Nephron progenitor cell (in vitro differentiated cells): ENCODE measurements around the gene ARHGAP9.

Source experiments
- DNase-seq: peaks from one replicate; pipeline ENCODE4 v3.0.0; 2021
- H3K27ac Mint-ChIP-seq: 2 replicates; pipeline ENCODE4 v1.8.0; 2021; ENCODE audit warnings: mild to moderate bottlenecking, moderate library complexity, mixed read lengths
- H3K27me3 Mint-ChIP-seq: 2 replicates; pipeline ENCODE4 v1.8.0; 2021; ENCODE audit warnings: mild to moderate bottlenecking, low read depth, mixed read lengths; ENCODE audit not compliant: poor library complexity
- H3K36me3 Mint-ChIP-seq: 2 replicates; pipeline ENCODE4 v1.8.0; 2021; ENCODE audit warnings: low read depth, mixed read lengths
- H3K4me1 Mint-ChIP-seq: 2 replicates; pipeline ENCODE4 v1.8.0; 2021; ENCODE audit warnings: mixed read lengths
- H3K4me3 Mint-ChIP-seq: 2 replicates; pipeline ENCODE4 v1.8.0; 2021; ENCODE audit warnings: mild to moderate bottlenecking, moderate library complexity, mixed read lengths
- H3K9me3 Mint-ChIP-seq: 2 replicates; pipeline ENCODE4 v1.8.0; 2021; ENCODE audit warnings: mild to moderate bottlenecking, moderate library complexity, mixed read lengths
- TF ChIP-seq, protein P1 (sequence below): fragments of 200-600 bp; sonication (generic); IDR thresholded peaks from 2 replicates; pipeline ENCODE4 v1.5.0; 2021; ENCODE audit warnings: antibody characterized with exemption

ARHGAP9 gene

DNA sequence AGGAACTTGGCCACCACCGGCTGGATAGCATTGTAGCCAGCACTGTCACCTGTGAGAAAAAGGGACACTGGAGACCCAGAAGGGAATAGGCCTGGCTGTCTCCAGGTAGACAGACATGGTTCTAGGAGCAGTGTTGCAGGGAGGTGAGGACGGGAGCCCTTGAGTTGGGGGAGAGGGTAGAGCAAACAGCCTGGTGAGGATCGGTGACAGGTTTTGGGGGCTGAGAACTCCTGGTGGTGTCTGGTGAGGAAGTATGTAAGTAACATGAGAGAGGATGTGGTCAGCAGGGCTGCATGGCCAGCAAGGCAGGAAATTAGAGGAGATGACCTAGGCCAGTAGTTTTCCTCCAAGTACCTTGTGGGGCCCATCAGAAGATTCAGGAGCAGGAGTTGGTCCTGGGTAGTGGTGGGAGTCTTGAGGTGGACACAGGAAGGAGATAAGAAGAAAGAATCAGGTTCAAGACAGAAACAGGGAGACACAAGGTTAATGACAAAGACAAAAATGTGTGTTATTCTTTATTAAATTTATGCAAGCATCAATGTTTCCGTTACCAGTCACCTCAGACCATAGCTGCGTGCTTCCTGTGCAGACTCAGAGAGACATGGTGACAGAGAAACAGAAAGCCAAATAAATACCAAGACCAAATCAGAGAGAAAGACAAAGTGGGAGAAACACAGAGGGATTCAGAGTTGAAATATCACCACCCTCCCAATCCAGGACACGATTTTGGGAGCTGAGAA, at the start of gene ARHGAP9:
TSS of gene ARHGAP9 (minus strand) at position 491 of the 740 bp plus-strand sequence. CDS start at position 31, 460 bp downstream.
- DNase-seq, result no peak
- Mint-ChIP-seq H3K9me3 (no peaks in the 10 kb centered on the region), H3K27me3 (peaks cover 91% of the 10 kb centered on the region), H3K4me1 (peaks cover 46% of the 10 kb centered on the region), H3K4me3 (no peak within 1 kb of the TSS), H3K36me3 (no peaks in the 10 kb centered on the region), H3K27ac (no peak within 1 kb of the TSS)
- TF ChIP-seq, protein P1, sequence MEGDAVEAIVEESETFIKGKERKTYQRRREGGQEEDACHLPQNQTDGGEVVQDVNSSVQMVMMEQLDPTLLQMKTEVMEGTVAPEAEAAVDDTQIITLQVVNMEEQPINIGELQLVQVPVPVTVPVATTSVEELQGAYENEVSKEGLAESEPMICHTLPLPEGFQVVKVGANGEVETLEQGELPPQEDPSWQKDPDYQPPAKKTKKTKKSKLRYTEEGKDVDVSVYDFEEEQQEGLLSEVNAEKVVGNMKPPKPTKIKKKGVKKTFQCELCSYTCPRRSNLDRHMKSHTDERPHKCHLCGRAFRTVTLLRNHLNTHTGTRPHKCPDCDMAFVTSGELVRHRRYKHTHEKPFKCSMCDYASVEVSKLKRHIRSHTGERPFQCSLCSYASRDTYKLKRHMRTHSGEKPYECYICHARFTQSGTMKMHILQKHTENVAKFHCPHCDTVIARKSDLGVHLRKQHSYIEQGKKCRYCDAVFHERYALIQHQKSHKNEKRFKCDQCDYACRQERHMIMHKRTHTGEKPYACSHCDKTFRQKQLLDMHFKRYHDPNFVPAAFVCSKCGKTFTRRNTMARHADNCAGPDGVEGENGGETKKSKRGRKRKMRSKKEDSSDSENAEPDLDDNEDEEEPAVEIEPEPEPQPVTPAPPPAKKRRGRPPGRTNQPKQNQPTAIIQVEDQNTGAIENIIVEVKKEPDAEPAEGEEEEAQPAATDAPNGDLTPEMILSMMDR, result no peak

DNA sequence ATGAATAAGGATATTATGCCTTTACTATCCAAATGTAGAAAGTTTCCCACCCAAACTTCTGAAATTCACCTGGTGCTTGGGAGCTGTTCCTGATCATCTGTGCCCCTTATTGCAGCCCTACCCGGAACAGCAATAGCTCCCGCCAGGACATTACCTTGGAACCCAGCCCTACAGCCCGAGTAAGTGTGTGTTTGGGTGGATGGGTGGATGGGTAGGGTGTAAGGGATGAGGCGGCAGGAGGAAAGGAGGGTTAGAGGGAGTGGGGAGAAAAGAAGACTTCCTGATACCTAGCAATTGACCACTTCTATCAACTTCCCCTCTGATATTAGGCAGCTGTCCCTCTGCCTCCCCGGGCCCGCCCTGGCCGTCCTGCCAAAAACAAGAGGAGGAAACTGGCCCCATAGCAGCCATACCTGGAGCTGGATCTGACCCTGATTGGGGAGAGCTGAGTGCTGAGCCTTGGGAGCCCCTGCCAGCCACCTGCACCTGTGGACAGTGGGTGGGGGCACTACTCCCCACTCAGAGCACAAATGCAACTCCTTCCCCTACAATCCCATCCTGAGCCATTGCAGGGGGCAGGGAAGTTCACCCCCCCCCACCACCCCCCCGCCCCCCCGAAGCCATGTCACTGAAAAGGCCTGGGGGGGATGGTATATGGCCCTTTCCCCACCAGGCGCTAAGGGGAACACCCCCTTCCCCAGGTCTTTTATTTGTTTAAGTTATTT, 49.3 kb upstream of the ARHGAP9 start:
- no peaks in the 10 kb centered on the region for H3K9me3 Mint-ChIP-seq
- peaks cover 48% of the 10 kb centered on the region for H3K36me3 Mint-ChIP-seq
- no peak for DNase-seq
- no peak overlapping the region for H3K4me3 Mint-ChIP-seq
- TF ChIP-seq, protein P1, result no peak
- H3K27me3 Mint-ChIP-seq, result peaks cover 5% of the 10 kb centered on the region
- H3K4me1 Mint-ChIP-seq, result peaks cover 24% of the 10 kb centered on the region
- peak overlapping the region; percentile 58 for H3K27ac Mint-ChIP-seq

DNA sequence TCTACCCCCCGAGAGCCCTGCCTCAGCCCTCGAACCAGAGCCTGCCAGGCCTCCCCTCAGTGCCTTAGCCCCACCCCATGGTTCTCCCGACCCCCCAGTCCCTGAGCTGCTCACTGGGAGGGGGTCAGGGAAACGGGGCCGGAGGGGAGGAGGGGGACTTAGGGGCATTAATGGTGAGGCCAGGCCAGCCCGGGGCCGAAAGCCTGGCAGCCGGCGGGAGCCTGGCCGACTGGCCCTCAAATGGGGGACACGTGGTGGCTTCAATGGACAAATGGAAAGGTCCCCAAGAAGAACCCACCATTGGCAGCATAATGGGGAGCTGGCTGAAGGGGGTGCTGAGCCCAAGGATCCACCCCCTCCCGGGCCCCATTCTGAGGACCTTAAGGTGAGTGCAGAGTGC, 48.5 kb upstream of the ARHGAP9 start:
- H3K36me3 Mint-ChIP-seq, result peaks cover 40% of the 10 kb centered on the region
- peaks cover 32% of the 10 kb centered on the region for H3K4me1 Mint-ChIP-seq
- no peak overlapping the region for H3K4me3 Mint-ChIP-seq
- no peak for DNase-seq
- TF ChIP-seq, protein P1, result no peak
- no peak overlapping the region for H3K27ac Mint-ChIP-seq
- no peaks in the 10 kb centered on the region for H3K9me3 Mint-ChIP-seq
- peaks cover 5% of the 10 kb centered on the region for H3K27me3 Mint-ChIP-seq

DNA sequence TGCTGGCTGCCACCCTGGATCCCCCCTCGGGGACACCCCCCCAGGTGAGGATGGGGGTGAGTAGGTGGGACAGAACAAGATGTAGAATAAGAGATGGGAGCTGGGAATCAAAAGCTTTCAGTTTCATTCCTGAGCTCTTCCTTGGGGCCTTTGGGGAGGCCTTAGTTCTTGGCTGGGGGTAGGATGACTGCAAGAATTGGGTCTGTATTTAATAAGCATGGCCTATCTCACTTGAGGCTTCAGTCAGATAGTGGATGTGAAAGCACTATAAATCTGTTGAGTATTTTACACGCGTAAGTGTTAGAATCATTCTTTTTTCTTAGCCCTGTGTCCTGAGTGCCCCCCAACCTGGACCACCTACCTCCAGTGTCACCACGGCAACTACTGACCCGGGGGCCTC, 47.5 kb upstream of the ARHGAP9 start:
- Mint-ChIP-seq H3K27me3 (peaks cover 5% of the 10 kb centered on the region), H3K27ac (no peak overlapping the region), H3K4me3 (no peak overlapping the region), H3K36me3 (peaks cover 30% of the 10 kb centered on the region), H3K4me1 (peaks cover 36% of the 10 kb centered on the region), H3K9me3 (no peaks in the 10 kb centered on the region)
- DNase-seq, result no peak
- TF ChIP-seq, protein P1, result no peak

DNA sequence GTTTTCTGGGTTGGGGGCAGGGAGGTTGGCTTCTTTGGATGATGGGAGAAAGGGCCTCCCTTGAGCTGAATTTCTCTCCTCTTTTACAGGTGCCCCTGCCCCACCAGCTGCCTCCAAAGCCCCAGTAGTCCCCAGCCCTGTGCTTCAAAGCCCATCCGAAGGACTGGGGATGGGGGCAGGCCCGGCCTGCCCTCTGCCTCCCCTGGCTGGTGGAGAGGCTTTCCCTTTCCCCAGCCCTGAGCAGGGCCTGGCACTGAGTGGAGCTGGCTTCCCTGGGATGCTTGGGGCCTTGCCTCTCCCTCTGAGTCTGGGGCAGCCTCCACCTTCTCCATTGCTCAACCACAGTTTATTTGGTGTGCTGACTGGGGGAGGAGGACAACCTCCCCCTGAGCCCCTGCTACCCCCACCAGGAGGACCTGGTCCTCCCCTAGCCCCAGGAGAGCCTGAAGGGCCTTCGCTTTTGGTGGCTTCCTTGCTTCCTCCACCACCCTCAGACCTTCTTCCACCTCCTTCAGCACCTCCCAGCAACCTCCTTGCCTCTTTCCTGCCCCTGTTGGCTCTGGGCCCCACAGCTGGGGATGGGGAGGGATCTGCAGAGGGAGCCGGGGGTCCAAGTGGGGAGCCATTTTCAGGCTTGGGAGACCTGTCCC, 46.9 kb upstream of the ARHGAP9 start:
- no peaks in the 10 kb centered on the region for H3K9me3 Mint-ChIP-seq
- TF ChIP-seq, protein P1, result no peak
- no peak overlapping the region for H3K4me3 Mint-ChIP-seq
- peaks cover 25% of the 10 kb centered on the region for H3K36me3 Mint-ChIP-seq
- no peak for DNase-seq
- H3K27ac Mint-ChIP-seq, result no peak overlapping the region
- peaks cover 41% of the 10 kb centered on the region for H3K4me1 Mint-ChIP-seq
- peaks cover 2% of the 10 kb centered on the region for H3K27me3 Mint-ChIP-seq
